HepG2 (cell line): Measurements from ENCODE around the gene DCAF15. TPM values are rescaled to one million over a fixed set of nuclear protein-coding genes. Genes with fewer than 3 reads are reported as not detected.
"Not testable (repeated sequence)": the region's sequence is repeated elsewhere in the genome, so short reads cannot be mapped to it uniquely, and the experiment has no call there.

Source experiments
- ATAC-seq: fragments of 200-7000 bp; cut with Tn5 transposase; 3 replicates; pipeline ENCODE4 v1.9.1; 2020; ENCODE audit warnings: mild to moderate bottlenecking, moderate library complexity
- BruUV-seq: library from RNA; stranded (reverse); fragments of 400-500 nt; replicated peaks from 2 replicates; lab custom pipeline; 2021; lab: Mats Ljungman, UMichigan
- CTCF ChIA-PET: fragments of 300-600 bp; formaldehyde crosslinking; extraction: SDS; loops from one replicate; lab custom pipeline; 2021; ENCODE audit warnings: low total read pairs, inconsistent platforms, low intra/inter-chr PET ratio; lab: Yijun Ruan, JAX
- POLR2A ChIA-PET: fragments of 350-600 bp; sonication (Branson Sonifier 250); formaldehyde crosslinking; loops from one replicate; lab custom pipeline; 2020; ENCODE audit warnings: antibody characterized with exemption, inconsistent platforms; lab: Yijun Ruan, JAX
- DNase-seq: peaks from one replicate; pipeline ENCODE4 v3.0.0-alpha.2; 2015; ENCODE audit warnings: low spot score
- FAIRE-seq: peaks from 3 replicates; lab custom pipeline; 2011; peaks lifted over from hg19 to GRCh38; lab: Jason Lieb, UNC
- H2AFZ ChIP-seq: one replicate; pipeline ENCODE4 v1.6.1; 2011; ENCODE audit warnings: low read length, inconsistent platforms
- H3K27ac ChIP-seq: fragments of 300-600 bp; 3 replicates; pipeline ENCODE4 v1.8.0; 2011; ENCODE audit warnings: mixed run types, mild to moderate bottlenecking, mixed read lengths, low read length, inconsistent platforms; ENCODE audit not compliant: insufficient read depth; ENCODE audit errors: extremely low read length
- H3K27me3 ChIP-seq, 2 experiments: fragments of 200-600 bp in 1 of 2; 2 replicates in 1 of 2; 3 replicates in 1 of 2; pipeline versions ENCODE4 v1.6.0 to v1.8.0; 2011; ENCODE audit warnings: low read length in 2 of 2, mild to moderate bottlenecking in 2 of 2, moderate library complexity in 2 of 2, inconsistent platforms in 1 of 2; ENCODE audit not compliant: insufficient read depth in 2 of 2, control insufficient read depth in 1 of 2
- H3K36me3 ChIP-seq, 2 experiments: fragments of 200-600 bp in 1 of 2; replicated peaks in 1 of 2; 2 replicates in 1 of 2; 3 replicates in 1 of 2; pipeline versions ENCODE4 v1.5.1 to v1.8.0; 2011; ENCODE audit warnings: low read length in 2 of 2, inconsistent platforms in 1 of 2; ENCODE audit not compliant: insufficient read depth in 2 of 2, control insufficient read depth in 1 of 2
- H3K4me1 ChIP-seq: 2 replicates; pipeline ENCODE4 v1.5.1; 2012; ENCODE audit warnings: low read length, inconsistent platforms; ENCODE audit not compliant: insufficient read depth
- H3K4me2 ChIP-seq: 2 replicates; pipeline ENCODE4 v1.6.0; 2011; ENCODE audit warnings: low read depth, low read length, inconsistent platforms
- H3K4me3 ChIP-seq, 3 experiments: fragments of 200-600 bp in 1 of 3; sonication (generic), shearing (Covaris generic) in 1 of 3; replicated peaks in 1 of 3; 2 replicates each; pipeline ENCODE4 v1.5.1; 2011 to 2016; ENCODE audit warnings: low read length in 3 of 3, inconsistent platforms in 2 of 3, low read depth in 2 of 3, mild to moderate bottlenecking in 2 of 3, control low read depth in 1 of 3, mixed read lengths in 1 of 3; ENCODE audit not compliant: insufficient read depth in 1 of 3
- H3K79me2 ChIP-seq: one replicate; pipeline ENCODE4 v1.6.1; 2011; ENCODE audit warnings: low read length, inconsistent platforms; ENCODE audit not compliant: insufficient read depth
- H3K9ac ChIP-seq: 2 replicates; pipeline ENCODE4 v1.6.0; 2011; ENCODE audit warnings: mild to moderate bottlenecking, low read depth, low read length, inconsistent platforms; ENCODE audit not compliant: insufficient read depth
- H3K9me3 ChIP-seq: 2 replicates; pipeline ENCODE4 v1.5.1; 2012; ENCODE audit warnings: mild to moderate bottlenecking, low read length
- H4K20me1 ChIP-seq: 2 replicates; pipeline ENCODE4 v1.6.0; 2011; ENCODE audit warnings: inconsistent platforms, mild to moderate bottlenecking, low read length, moderate library complexity; ENCODE audit not compliant: insufficient read depth
- CHCHD3 ChIP-seq: sonication (generic); formaldehyde crosslinking; IDR thresholded peaks from 2 replicates; pipeline ENCODE4 v1.8.0; 2022; ENCODE audit warnings: mild to moderate bottlenecking, missing genetic modification reagents, moderate library complexity
- HIVEP1 ChIP-seq: sonication (generic); formaldehyde crosslinking; IDR thresholded peaks from 2 replicates; pipeline ENCODE4 v1.4.0; 2020; ENCODE audit warnings: mild to moderate bottlenecking, missing genetic modification reagents
- HMG20A ChIP-seq: IDR thresholded peaks from 2 replicates; pipeline ENCODE4 v1.6.1; 2016; ENCODE audit warnings: borderline replicate concordance
- KDM6A ChIP-seq: IDR thresholded peaks from 2 replicates; pipeline ENCODE4 v1.6.1; 2016; ENCODE audit warnings: low read depth
- PLSCR1 ChIP-seq: sonication (generic); formaldehyde crosslinking; IDR thresholded peaks from 2 replicates; pipeline ENCODE4 v1.5.0; 2020; ENCODE audit warnings: missing genetic modification reagents, mild to moderate bottlenecking, borderline replicate concordance
- RFXANK ChIP-seq: IDR thresholded peaks from 2 replicates; pipeline ENCODE4 v1.6.1; 2016
- SATB2 ChIP-seq: sonication (generic); formaldehyde crosslinking; IDR thresholded peaks from 2 replicates; pipeline ENCODE4 v1.5.0; 2020; ENCODE audit warnings: missing genetic modification reagents
- THYN1 ChIP-seq: sonication (generic); formaldehyde crosslinking; IDR thresholded peaks from 2 replicates; pipeline ENCODE4 v1.8.1; 2023; ENCODE audit warnings: low read depth, mild to moderate bottlenecking, moderate library complexity, missing genetic modification reagents, borderline replicate concordance
- TOPORS ChIP-seq: sonication (generic); formaldehyde crosslinking; IDR thresholded peaks from 2 replicates; pipeline ENCODE4 v1.8.0; 2023; ENCODE audit warnings: mild to moderate bottlenecking, missing genetic modification reagents
- TSC22D2 ChIP-seq: sonication (generic); formaldehyde crosslinking; IDR thresholded peaks from 2 replicates; pipeline ENCODE4 v1.5.1; 2020; ENCODE audit warnings: missing genetic modification reagents, mild to moderate bottlenecking, borderline replicate concordance
- ZEB1 ChIP-seq: IDR thresholded peaks from 2 replicates; pipeline ENCODE4 v1.6.1; 2012; ENCODE audit warnings: mild to moderate bottlenecking, low read depth, inconsistent platforms; ENCODE audit not compliant: insufficient replicate concordance
- ZMYM3 ChIP-seq: sonication (generic); formaldehyde crosslinking; IDR thresholded peaks from 2 replicates; pipeline ENCODE4 v1.5.1; 2020; ENCODE audit warnings: mild to moderate bottlenecking, missing genetic modification reagents
- ZNF768 ChIP-seq: sonication (generic); formaldehyde crosslinking; IDR thresholded peaks from 2 replicates; pipeline ENCODE4 v1.4.0; 2020; ENCODE audit warnings: missing genetic modification reagents
- ZSCAN5A ChIP-seq: sonication (generic); formaldehyde crosslinking; IDR thresholded peaks from 2 replicates; pipeline ENCODE4 v1.8.0; 2022; ENCODE audit warnings: mild to moderate bottlenecking, missing genetic modification reagents, borderline replicate concordance
- WGBS: methylation state at CpG from one replicate; pipeline ENCODE4 v1.1.6; 2017; ENCODE audit warnings: low lambda C conversion rate; 5-methylcytosine and 5-hydroxymethylcytosine counted together
- in situ Hi-C: cut with HindIII; loops from 2 replicates; pipeline ENCODE4 v1.10.0; 2017; ENCODE audit warnings: low pct_unique_long_range_greater_than_20kb; ENCODE audit not compliant: extremely low pct_ligation_motif_present
- intact Hi-C: fragments of 100-400 bp; cut with micrococcal nuclease; formaldehyde crosslinking; loops from one replicate; pipeline ENCODE4 v1.10.0; 2022; ENCODE audit not compliant: unreplicated experiment
- polyA plus RNA-seq, 8 experiments: library from polyadenylated mRNA; depleted of rRNA in 3 of 8; stranded (reverse) in 7 of 8; unstranded in 1 of 8; fragments of >200 nt; fragmentation: Illumina TruSeq in 4 of 8; extraction: Trizol in 4 of 8; gene quantifications; 2 replicates each; pipeline versions ENCODE4 v1.2.1 to v1.2.3, GENCODE V29; 2011 to 2016; ENCODE audit warnings: low read depth in 4 of 8, missing spikeins in 1 of 8, mixed read lengths in 1 of 8; ENCODE audit not compliant: insufficient read depth in 1 of 8
- total RNA-seq, 5 experiments: library from RNA; depleted of rRNA; stranded (reverse); fragments of >200 nt; fragmentation: Illumina TruSeq; extraction: Trizol; gene quantifications; 2 replicates each; pipeline ENCODE4 v1.2.3, GENCODE V29; 2016; ENCODE audit warnings: low read depth in 1 of 5

The DCAF15 gene
- total and polyA plus RNA-seq, 2 of the 13 experiments (the other 11 are each of a cell fraction or from before 2014, with no cell fraction given) = 13.6 to 14.0 TPM

- FAIRE-seq, H4K20me1 ChIP-seq, H3K9ac ChIP-seq, ATAC-seq, POLR2A ChIA-PET, H3K79me2 ChIP-seq, intact Hi-C loops, BruUV-seq, H3K9me3 ChIP-seq, in situ Hi-C loops, CTCF ChIA-PET, H3K4me2 ChIP-seq, H3K4me1 ChIP-seq, H3K4me3 ChIP-seq, DNase-seq, H2AFZ ChIP-seq, H3K27me3 ChIP-seq, H3K27ac ChIP-seq: not testable (repeated sequence)
- peaks cover 14 to 48% of the 10 kb centered on the region in 2 experiments for H3K36me3 ChIP-seq
- 92% methylated on average over 15 of the region's 15 CpGs for WGBS
These were observed 19.6 kb downstream of the DCAF15 start for GRCh38 chr19:13971868-13972267.

- WGBS = 94% methylated on average over 32 of the region's 37 CpGs
- no peak for ATAC-seq
- Histone ChIP-seq H3K79me2 (no peaks in the 10 kb centered on the region), H4K20me1 (no peaks in the 10 kb centered on the region), H3K9ac (no peak overlapping the region), H3K4me3 (no peak overlapping the region), H3K27me3 (no peaks in the 10 kb centered on the region), H3K36me3 (peaks cover 12 to 44% of the 10 kb centered on the region in 2 experiments; a peak in 4 of 5 replicates), H3K9me3 (no peaks in the 10 kb centered on the region), H3K4me1 (no peaks in the 10 kb centered on the region), H3K27ac (no peak overlapping the region), H3K4me2 (no peak overlapping the region)
- FAIRE-seq = no peak
- in situ Hi-C loops (no loop called here), intact Hi-C loops (no loop called here)
- CTCF ChIA-PET = no interaction called here
- no TSS peak for BruUV-seq
- DNase-seq = no peak
- POLR2A ChIA-PET = no interaction called here
- no peak for TF ChIP-seq SATB2
- no peak for TF ChIP-seq HIVEP1 (CRISPR knock-in tag)
- TF ChIP-seq CHCHD3 (CRISPR knock-in tag) = no peak
- no peak for TF ChIP-seq RFXANK (CRISPR knock-in tag)
- TF ChIP-seq THYN1 (CRISPR knock-in tag) = no peak
- no peak for TF ChIP-seq ZSCAN5A (CRISPR knock-in tag)
- TF ChIP-seq PLSCR1 (CRISPR knock-in tag) = no peak
- no peak for TF ChIP-seq HMG20A (CRISPR knock-in tag)
- TF ChIP-seq ZMYM3 (CRISPR knock-in tag) = 0 out of 2 replicates have a peak, but pooled peaks have one; percentile 15
- TF ChIP-seq TSC22D2 (CRISPR knock-in tag) = no peak
- no peak for TF ChIP-seq TOPORS (CRISPR knock-in tag)
- TF ChIP-seq KDM6A (CRISPR knock-in tag) = no peak
- TF ChIP-seq ZNF768 (CRISPR knock-in tag) = peak; percentile 94
- TF ChIP-seq ZEB1 = no peak
- TF ChIP-seq, all 625 proteins: peak for 2
- H2AFZ ChIP-seq = no peak overlapping the region
These were observed 20.3 kb downstream of the DCAF15 start for GRCh38 chr19:13972368-13973155.
